ENCODE results near the gene GRXCR1. TPM values are rescaled to one million over a fixed set of nuclear protein-coding genes. Genes with fewer than 3 reads are reported as not detected.

GRXCR1 gene
- total RNA-seq, 1 experiment from 2014 or later = not detected

- Histone ChIP-seq H3K18ac (ENCODE audit: insufficient read length, low read depth, low read length) (no peak overlapping the region), H3T11ph (ENCODE audit: low read length) (no peak overlapping the region), H3K56ac (ENCODE audit: insufficient read length, low read depth, low read length) (no peak overlapping the region), H4K91ac (ENCODE audit: insufficient read length, low read depth, low read length) (no peak overlapping the region), H4K5ac (ENCODE audit: insufficient read length, low read depth, low read length) (no peak overlapping the region), H2BK20ac (ENCODE audit: low read depth, low read length, poor library complexity, severe bottlenecking) (no peak overlapping the region), H2AK5ac (ENCODE audit: insufficient read length, low read length) (no peak overlapping the region), H4K8ac (replicated peaks; ENCODE audit: insufficient read length, low read depth, low read length) (no peak overlapping the region), H3K14ac (ENCODE audit: insufficient read depth, low read length) (no peak overlapping the region), H2BK15ac (ENCODE audit: low read depth, low read length) (no peak overlapping the region), H4K20me1 (ENCODE audit: control insufficient read depth, insufficient read depth, insufficient read length) (no peaks in the 10 kb centered on the region), H3K23ac (ENCODE audit: insufficient read length, low read depth, low read length) (no peak overlapping the region), H3K9me3 (ENCODE audit: control insufficient read depth, low read depth, low read length) (no peaks in the 10 kb centered on the region), H3K9ac (ENCODE audit: extremely low read depth, insufficient read length, low read length) (no peak overlapping the region), H3K23me2 (ENCODE audit: insufficient read length, low read depth, low read length, poor library complexity, severe bottlenecking) (no peaks in the 10 kb centered on the region), H2BK120ac (ENCODE audit: low read depth, low read length, poor library complexity, severe bottlenecking) (no peak overlapping the region), H3K4me1 (ENCODE audit: insufficient read depth, low read length) (no peaks in the 10 kb centered on the region), H3K4ac (ENCODE audit: low read depth, low read length) (no peak overlapping the region), H2AFZ (ENCODE audit: low read length) (no peak overlapping the region), H3K27me3 (ENCODE audit: insufficient read depth, low read length) (no peaks in the 10 kb centered on the region), H3K79me1 (ENCODE audit: insufficient read depth, low read depth, low read length, poor library complexity, severe bottlenecking) (no peaks in the 10 kb centered on the region), H2BK5ac (ENCODE audit: insufficient read length, low read length) (no peak overlapping the region), H2BK12ac (ENCODE audit: insufficient read length, low read depth, low read length) (no peak overlapping the region), H3K4me2 (ENCODE audit: insufficient read depth, insufficient read length, low read length) (no peak overlapping the region), H3K27ac (ENCODE audit: insufficient read length, low read depth, low read length) (no peak overlapping the region), H3K79me2 (ENCODE audit: insufficient read depth, low read length) (no peaks in the 10 kb centered on the region)
- Mint-ChIP-seq H3K27ac (no peak overlapping the region), H3K9me3 (no peaks in the 10 kb centered on the region), H3K4me1 (no peaks in the 10 kb centered on the region), H3K27me3 (ENCODE audit: low read depth) (no peaks in the 10 kb centered on the region), H3K4me3 (no peak overlapping the region), H3K36me3 (ENCODE audit: insufficient read depth in 1 of 3, low read depth in 3 of 3) (no peaks in the 10 kb centered on the region)
- no CpG with 5 or more reads among the region's 5 CpGs for WGBS (ENCODE audit: extremely low coverage, insufficient read length, low lambda C conversion rate)
- no peak for DNase-seq
- TF ChIP-seq CTCF (conservative IDR thresholded peaks at IDR 0.05) = no peak
Observed at GRCh38 chr4:42910459-42910858, 17.9 kb downstream of the GRXCR1 start.

Measured in H9 (cell line).